ENCODE results near the gene ABR.

ABR gene

GRCh38 chr17:1024076-1024475 lies 155.7 kb downstream of the ABR start:
- DNase-seq, result no peak

- DNase-seq, result no peak
Observed at GRCh38 chr17:1022278-1023024, 157.3 kb downstream of the ABR start.

- DNase-seq, result no peak
Observed at GRCh38 chr17:1021147-1021546, 158.6 kb downstream of the ABR start.

GRCh38 chr17:1019451-1019850 lies 160.3 kb downstream of the ABR start:
- no peak for DNase-seq

- DNase-seq, result no peak
Observed at GRCh38 chr17:1018547-1018946, 161.2 kb downstream of the ABR start.

- DNase-seq, result no peak
Observed at GRCh38 chr17:1013729-1014090, 166.1 kb downstream of the ABR start.

- DNase-seq, result no peak
Observed at GRCh38 chr17:1012823-1013728, 166.7 kb downstream of the ABR start.

GRCh38 chr17:1011760-1012735 lies 167.7 kb downstream of the ABR start:
- no peak for DNase-seq

- no peak for DNase-seq
Observed at GRCh38 chr17:1011138-1011537, 168.6 kb downstream of the ABR start.

GRCh38 chr17:1010586-1010985 lies 169.2 kb downstream of the ABR start:
- no peak for DNase-seq

- DNase-seq, result no peak
Observed at GRCh38 chr17:1010086-1010450, 169.7 kb downstream of the ABR start.

- DNase-seq, result no peak
Observed at GRCh38 chr17:1009229-1010085, 170.3 kb downstream of the ABR start.

- DNase-seq, result no peak
Observed at GRCh38 chr17:1008008-1008761, 171.6 kb downstream of the ABR start.

GRCh38 chr17:1007310-1008007 lies 172.3 kb downstream of the ABR start:
- no peak for DNase-seq

GRCh38 chr17:1006054-1006453 lies 173.7 kb downstream of the ABR start:
- no peak for DNase-seq

- no peak for DNase-seq
Observed at GRCh38 chr17:1005361-1005946, 174.3 kb downstream of the ABR start.

- DNase-seq, result no peak
Observed at GRCh38 chr17:1004769-1005295, 174.9 kb downstream of the ABR start.

- DNase-seq, result no peak
Observed at GRCh38 chr17:1003972-1004768, 175.6 kb downstream of the ABR start.

- DNase-seq, result no peak
Observed at GRCh38 chr17:1003633-1003971, 176.2 kb downstream of the ABR start.
